Immature natural killer cell (primary cell): Measurements from ENCODE around the gene ZNF214. TPM values are rescaled to one million over a fixed set of nuclear protein-coding genes. Genes with fewer than 3 reads are reported as not detected.
"Not testable (repeated sequence)": the region's sequence is repeated elsewhere in the genome, so short reads cannot be mapped to it uniquely, and the experiment has no call there.

ENCODE experiments used
- DNase-seq, 3 donors: peaks; one replicate each; pipeline ENCODE4 v3.0.0; 2022; ENCODE audit warnings: mixed read lengths in 1 of 3
- H3K27ac Mint-ChIP-seq, 6 donors: one replicate each; pipeline ENCODE4 v1.8.0; 2020; ENCODE audit warnings: mixed read lengths in 6 of 6, mild to moderate bottlenecking in 5 of 6, inconsistent platforms in 4 of 6, moderate library complexity in 3 of 6
- H3K27me3 Mint-ChIP-seq, 3 donors: one replicate each; pipeline ENCODE4 v1.8.0; 2020 to 2021; ENCODE audit warnings: low read depth in 3 of 3, mild to moderate bottlenecking in 3 of 3, mixed read lengths in 3 of 3, moderate library complexity in 3 of 3, inconsistent platforms in 1 of 3
- H3K36me3 Mint-ChIP-seq, 3 donors: one replicate each; pipeline ENCODE4 v1.8.0; 2020; ENCODE audit warnings: mixed read lengths in 3 of 3, inconsistent platforms in 2 of 3, mild to moderate bottlenecking in 2 of 3
- H3K4me1 Mint-ChIP-seq, 2 donors: one replicate each; pipeline ENCODE4 v1.8.0; 2020; ENCODE audit warnings: inconsistent platforms in 2 of 2, mild to moderate bottlenecking in 2 of 2, mixed read lengths in 2 of 2, moderate library complexity in 1 of 2
- H3K4me3 Mint-ChIP-seq, 5 donors: one replicate each; pipeline ENCODE4 v1.8.0; 2020; ENCODE audit warnings: mild to moderate bottlenecking in 5 of 5, mixed read lengths in 5 of 5, inconsistent platforms in 3 of 5, moderate library complexity in 3 of 5
- H3K9me3 Mint-ChIP-seq, 6 donors: one replicate each; pipeline ENCODE4 v1.8.0; 2020; ENCODE audit warnings: mild to moderate bottlenecking in 6 of 6, mixed read lengths in 6 of 6, inconsistent platforms in 4 of 6, moderate library complexity in 3 of 6
- polyA plus RNA-seq, 3 donors: library from polyadenylated mRNA; unstranded; fragments of 300-500 nt; fragmentation: Illumina TruSeq; gene quantifications; one replicate each; pipeline ENCODE4 v1.2.3, GENCODE V29; 2021

Gene ZNF214
- polyA plus RNA-seq, 3 donors from 2014 or later, result not detected

DNA sequence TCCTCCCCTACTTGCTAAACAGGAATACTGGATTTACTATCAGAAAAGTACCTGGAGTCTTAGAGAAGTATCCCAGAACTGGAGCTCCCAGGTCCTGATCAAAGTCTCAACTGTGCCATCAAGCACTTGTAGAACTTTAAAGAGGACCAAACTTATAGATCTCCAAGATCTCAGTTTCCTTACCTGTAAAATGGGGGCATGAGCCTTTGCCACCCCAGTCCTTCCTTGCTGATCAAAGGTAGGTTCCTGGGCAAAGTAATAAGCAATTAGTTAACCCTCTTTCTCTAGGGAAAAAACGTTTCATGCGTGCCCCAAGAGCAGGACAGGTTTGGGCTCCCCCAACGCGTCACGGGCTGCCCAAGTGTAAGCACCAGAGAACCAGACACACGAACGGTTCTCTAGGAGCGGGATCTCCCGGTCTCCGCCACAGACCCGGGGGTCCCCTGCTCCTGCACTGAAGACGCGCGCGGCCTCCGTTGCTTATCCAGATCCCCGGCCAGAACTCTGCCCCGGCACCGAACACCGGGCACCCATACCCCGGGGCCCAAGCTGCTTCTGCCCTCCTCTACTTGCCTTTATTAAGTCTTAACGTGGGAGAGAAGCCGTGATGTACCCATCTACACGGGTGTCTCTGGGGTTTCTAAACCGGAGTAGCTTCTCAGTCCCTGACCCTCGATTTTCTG lies 505 bp downstream of the ZNF214 start:
- Mint-ChIP-seq H3K27ac (no peak overlapping the region), H3K4me1 (no peaks in the 10 kb centered on the region), H3K4me3 (no peak overlapping the region), H3K27me3 (peaks cover 9 to 19% (median 11%) of the 10 kb centered on the region in 3 donors), H3K9me3 (peaks cover 0 to 6% (median 0%) of the 10 kb centered on the region in 6 donors), H3K36me3 (no peaks in the 10 kb centered on the region)
- DNase-seq, result no peak

DNA sequence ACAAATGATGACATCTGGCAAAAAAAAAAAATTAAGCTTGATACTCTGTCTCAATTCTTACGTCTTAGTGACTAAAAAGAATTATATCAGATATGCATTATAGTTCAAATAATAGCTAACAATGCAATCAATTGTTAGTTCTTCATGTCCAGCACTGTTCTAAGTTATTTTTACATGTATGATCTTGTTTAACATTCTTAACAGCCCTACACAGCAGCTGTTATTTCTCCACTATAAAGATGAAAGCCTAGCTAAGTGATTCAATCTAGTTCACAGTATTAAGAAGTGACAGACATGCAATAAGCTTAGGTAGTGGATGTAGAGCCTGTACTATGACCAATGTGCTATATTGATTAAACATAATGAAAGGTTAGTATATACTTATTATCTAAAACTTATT lies 4.1 kb downstream of the ZNF214 start:
- Mint-ChIP-seq H3K27ac (no peak overlapping the region), H3K9me3 (peaks cover 0 to 4% (median 0%) of the 10 kb centered on the region in 6 donors), H3K4me3 (no peak overlapping the region), H3K36me3 (no peaks in the 10 kb centered on the region), H3K27me3 (peaks cover 9 to 12% (median 9%) of the 10 kb centered on the region in 3 donors), H3K4me1 (no peaks in the 10 kb centered on the region)
- no peak for DNase-seq

DNA sequence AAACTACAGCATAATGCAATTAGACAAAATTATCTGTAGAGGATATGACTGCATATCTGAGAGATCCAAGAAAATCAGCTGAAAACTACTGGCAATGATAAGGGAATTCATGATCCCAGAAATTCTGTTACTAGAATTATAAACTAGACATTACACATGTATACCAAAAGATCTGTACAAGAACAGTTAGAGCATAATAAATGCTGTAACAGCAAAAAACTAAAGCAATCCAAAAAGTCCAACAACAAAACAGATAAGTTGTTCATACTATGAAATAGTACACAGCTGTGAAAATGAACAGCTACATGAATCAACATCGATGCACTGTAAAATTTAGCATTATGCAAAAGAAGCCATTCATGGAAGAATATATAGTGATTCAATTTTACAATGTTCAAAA lies 6.0 kb downstream of the ZNF214 start:
- H3K9me3 Mint-ChIP-seq, result peaks cover 0 to 3% (median under 1%) of the 10 kb centered on the region in 6 donors
- no peaks in the 10 kb centered on the region for H3K4me1 Mint-ChIP-seq
- no peaks in the 10 kb centered on the region for H3K36me3 Mint-ChIP-seq
- no peak for DNase-seq
- H3K4me3 Mint-ChIP-seq, result no peak overlapping the region
- no peak overlapping the region for H3K27ac Mint-ChIP-seq
- peaks cover 5 to 7% (median 6%) of the 10 kb centered on the region in 3 donors for H3K27me3 Mint-ChIP-seq

DNA sequence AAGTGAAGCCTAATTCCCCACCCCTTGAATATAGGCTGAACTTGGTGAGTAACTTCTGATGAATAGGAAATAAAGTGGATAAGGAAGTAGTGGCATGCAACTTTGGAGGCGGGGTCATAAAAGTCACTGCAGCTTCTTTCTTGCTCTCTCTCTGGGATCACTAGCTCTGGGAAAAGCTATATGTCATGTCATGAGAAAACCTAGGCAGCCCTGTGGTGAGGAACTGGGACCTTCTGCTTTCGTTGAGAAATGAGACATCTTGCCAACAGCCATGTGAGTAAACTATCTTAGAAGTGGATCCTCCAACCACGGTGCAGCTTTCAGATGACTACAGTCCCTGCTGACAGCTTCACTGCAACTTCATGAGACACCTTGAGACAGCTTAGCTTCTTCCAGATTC lies 15.7 kb downstream of the ZNF214 start:
- peaks cover 2 to 3% (median 2%) of the 10 kb centered on the region in 3 donors for H3K27me3 Mint-ChIP-seq
- H3K36me3 Mint-ChIP-seq, result no peaks in the 10 kb centered on the region
- H3K9me3 Mint-ChIP-seq, result peaks cover 0 to 6% (median 0%) of the 10 kb centered on the region in 6 donors
- no peak overlapping the region for H3K27ac Mint-ChIP-seq
- no peak for DNase-seq
- no peak overlapping the region for H3K4me3 Mint-ChIP-seq
- H3K4me1 Mint-ChIP-seq, result no peaks in the 10 kb centered on the region

DNA sequence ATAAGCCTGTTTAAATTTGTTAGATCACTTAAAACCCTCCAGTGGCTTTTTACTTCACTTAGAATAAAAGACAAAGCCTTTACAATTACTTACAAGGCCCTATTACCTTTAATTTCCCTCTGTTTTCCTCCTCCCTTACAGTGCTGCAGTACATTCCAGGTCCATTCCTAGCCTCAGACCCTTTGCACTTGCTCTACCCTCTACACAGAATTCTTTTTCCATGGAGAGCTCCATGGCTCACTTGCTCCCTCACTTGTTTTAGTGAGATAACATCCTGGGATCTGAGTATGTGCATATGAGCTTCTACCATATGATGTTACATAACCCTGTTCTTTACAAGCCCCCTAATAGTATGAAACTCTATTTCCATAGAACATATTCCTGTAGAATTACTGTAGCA lies 24.4 kb downstream of the ZNF214 start:
- H3K4me3 Mint-ChIP-seq, result no peak overlapping the region
- H3K27me3 Mint-ChIP-seq, result peaks cover 2 to 5% (median 5%) of the 10 kb centered on the region in 3 donors
- H3K36me3 Mint-ChIP-seq, result no peaks in the 10 kb centered on the region
- H3K4me1 Mint-ChIP-seq, result no peaks in the 10 kb centered on the region
- H3K27ac Mint-ChIP-seq, result no peak overlapping the region
- no peak for DNase-seq
- H3K9me3 Mint-ChIP-seq, result peaks cover 0 to 3% (median 0%) of the 10 kb centered on the region in 6 donors

DNA sequence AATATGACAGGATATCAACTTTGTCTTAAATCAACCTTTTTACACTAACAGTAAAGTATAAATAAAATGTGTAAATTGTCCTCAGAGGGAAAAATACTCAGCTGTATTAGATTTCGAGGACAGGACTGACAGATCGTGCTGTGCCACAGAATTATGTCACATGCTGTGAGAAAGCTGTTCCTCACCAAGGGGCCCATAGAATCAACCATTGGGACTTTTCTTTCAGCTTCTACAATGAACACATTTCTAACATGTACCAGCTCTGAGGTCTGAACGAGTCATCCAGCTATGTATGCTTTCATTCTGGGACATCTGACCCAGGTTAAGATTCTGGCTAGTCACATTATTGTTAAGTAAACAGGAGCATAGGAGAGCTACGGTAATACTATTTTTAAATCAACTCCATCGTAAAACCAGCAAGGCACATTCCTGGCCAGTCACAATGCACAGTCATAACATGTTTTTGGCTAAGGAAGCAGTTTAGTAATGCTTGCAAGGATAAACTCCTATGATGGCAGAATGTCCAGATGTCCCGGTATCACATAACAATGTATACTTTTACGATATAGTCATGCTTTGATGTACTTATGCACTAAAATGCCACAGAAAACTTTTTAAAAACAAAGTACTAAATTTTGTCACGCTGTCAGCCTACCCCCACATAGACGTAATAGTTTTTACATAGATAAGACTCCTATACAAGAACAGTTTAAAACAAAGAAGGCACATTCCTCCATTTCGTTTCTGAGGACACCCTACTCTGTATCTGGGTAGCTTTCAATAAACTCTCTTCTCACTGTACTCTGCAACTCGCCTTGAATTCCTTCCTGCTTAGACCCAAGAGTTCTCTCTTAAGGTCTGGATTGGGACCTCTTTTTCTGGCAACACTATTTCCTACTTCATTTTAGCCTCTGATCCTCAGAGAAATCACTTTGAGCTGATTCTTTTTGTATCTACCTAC lies 27.4 kb downstream of the ZNF214 start:
- no peak for DNase-seq
- no peaks in the 10 kb centered on the region for H3K4me1 Mint-ChIP-seq
- no peak overlapping the region for H3K27ac Mint-ChIP-seq
- peaks cover 0 to 4% (median 0%) of the 10 kb centered on the region in 6 donors for H3K9me3 Mint-ChIP-seq
- no peaks in the 10 kb centered on the region for H3K36me3 Mint-ChIP-seq
- H3K27me3 Mint-ChIP-seq, result peaks cover 2 to 5% (median 3%) of the 10 kb centered on the region in 3 donors
- H3K4me3 Mint-ChIP-seq, result no peak overlapping the region

DNA sequence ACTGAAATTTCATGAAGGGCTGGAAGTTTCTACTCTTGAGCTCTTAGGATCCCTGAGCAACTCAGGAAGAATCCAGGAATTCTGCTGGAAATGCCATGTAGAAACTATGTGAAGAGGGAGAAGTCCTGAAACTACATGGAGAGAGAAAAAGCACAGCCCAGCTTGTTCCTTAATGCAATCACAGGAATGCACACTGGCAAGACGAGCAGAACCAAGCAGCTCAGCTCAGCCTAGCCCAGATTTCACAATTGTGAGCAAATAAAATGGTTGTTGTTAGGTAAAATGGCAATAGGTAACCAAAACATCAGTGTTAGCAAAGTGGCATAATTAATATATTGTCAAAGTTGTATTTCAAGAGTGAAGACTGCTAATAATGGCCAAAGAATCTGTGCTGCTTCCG lies 28.1 kb downstream of the ZNF214 start:
- H3K27me3 Mint-ChIP-seq, result peaks cover 2 to 5% (median 3%) of the 10 kb centered on the region in 3 donors
- no peak overlapping the region for H3K27ac Mint-ChIP-seq
- no peaks in the 10 kb centered on the region for H3K36me3 Mint-ChIP-seq

DNA sequence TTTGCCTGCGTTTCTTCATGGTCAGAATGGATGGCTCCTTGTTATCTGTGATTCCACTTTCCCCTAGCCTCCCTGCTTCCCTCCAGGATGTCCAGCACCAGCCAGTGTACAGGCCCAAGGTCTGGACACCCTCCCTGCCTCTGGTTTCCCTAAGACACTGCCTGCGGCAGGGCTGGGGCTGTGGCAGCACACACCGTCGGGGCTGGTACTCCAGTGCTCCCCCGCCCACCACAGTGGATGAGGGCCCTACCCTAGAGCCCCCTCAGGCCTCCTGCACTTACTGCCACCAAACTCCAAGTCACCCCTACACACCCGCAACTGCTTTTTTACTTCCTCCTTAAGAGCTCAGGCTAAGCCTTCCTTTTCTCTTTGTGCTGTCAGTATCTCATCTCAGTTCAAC lies 28.9 kb downstream of the ZNF214 start:
- H3K9me3 Mint-ChIP-seq, result peaks cover 0 to 4% (median 0%) of the 10 kb centered on the region in 6 donors
- H3K27me3 Mint-ChIP-seq, result peaks cover 2 to 5% (median 3%) of the 10 kb centered on the region in 3 donors
- H3K27ac Mint-ChIP-seq, result no peak overlapping the region
- no peak overlapping the region for H3K4me3 Mint-ChIP-seq
- DNase-seq, result no peak
- H3K4me1 Mint-ChIP-seq, result no peaks in the 10 kb centered on the region
- H3K36me3 Mint-ChIP-seq, result no peaks in the 10 kb centered on the region

More for the DNA sequence above, 28.1 kb downstream of the ZNF214 start:
- H3K4me1 Mint-ChIP-seq, result no peaks in the 10 kb centered on the region
- peaks cover 0 to 4% (median 0%) of the 10 kb centered on the region in 6 donors for H3K9me3 Mint-ChIP-seq
- DNase-seq, result no peak
- no peak overlapping the region for H3K4me3 Mint-ChIP-seq

DNA sequence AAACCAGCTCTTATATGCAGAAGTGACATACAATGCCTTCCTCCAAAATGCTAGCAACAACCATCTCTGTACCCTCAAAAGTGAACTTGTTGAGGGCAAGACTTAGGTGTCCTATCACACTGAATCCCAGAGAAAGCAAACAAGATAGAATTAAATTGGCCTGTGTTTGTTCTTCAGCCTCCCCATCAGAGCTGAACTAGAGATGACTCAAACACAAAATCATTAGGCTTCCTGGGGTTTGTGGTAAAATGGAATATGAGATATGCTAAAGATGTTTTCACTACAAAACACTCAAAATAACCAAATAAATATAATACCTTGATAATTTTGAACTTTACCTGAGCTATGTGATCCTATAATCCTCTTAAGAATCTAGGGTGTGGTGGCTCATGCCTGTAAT lies 31.6 kb downstream of the ZNF214 start:
- Mint-ChIP-seq H3K9me3 (peaks cover 0 to 2% (median 0%) of the 10 kb centered on the region in 6 donors), H3K4me3 (no peak overlapping the region), H3K4me1 (no peaks in the 10 kb centered on the region), H3K27me3 (peaks cover 3 to 8% (median 4%) of the 10 kb centered on the region in 3 donors), H3K27ac (no peak overlapping the region), H3K36me3 (no peaks in the 10 kb centered on the region)
- no peak for DNase-seq

DNA sequence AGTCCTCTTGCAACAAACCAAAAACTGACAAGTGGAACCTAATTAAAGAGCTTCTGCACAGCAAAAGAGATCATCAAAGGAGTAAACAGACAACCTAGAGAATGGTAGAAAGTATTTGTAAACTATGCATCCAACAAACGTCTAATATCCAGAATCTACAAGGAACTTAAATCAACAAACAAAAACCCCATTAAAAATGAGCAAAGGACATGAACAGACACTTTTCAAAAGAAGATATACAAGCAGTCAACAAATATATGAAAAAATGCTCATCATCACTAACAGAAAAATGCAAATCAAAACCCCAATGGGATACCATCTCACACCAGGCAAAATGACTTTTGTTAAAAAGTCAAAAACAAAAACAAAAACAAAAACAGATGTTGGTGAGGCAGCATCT lies 33.7 kb downstream of the ZNF214 start:
- DNase-seq, result no peak
- H3K4me1 Mint-ChIP-seq, result no peaks in the 10 kb centered on the region
- H3K4me3 Mint-ChIP-seq, result no peak overlapping the region
- peaks cover 0 to 7% (median 2%) of the 10 kb centered on the region in 3 donors for H3K27me3 Mint-ChIP-seq
- H3K27ac Mint-ChIP-seq, result no peak overlapping the region
- H3K36me3 Mint-ChIP-seq, result no peaks in the 10 kb centered on the region
- H3K9me3 Mint-ChIP-seq, result peaks cover 0 to 2% (median 0%) of the 10 kb centered on the region in 6 donors

DNA sequence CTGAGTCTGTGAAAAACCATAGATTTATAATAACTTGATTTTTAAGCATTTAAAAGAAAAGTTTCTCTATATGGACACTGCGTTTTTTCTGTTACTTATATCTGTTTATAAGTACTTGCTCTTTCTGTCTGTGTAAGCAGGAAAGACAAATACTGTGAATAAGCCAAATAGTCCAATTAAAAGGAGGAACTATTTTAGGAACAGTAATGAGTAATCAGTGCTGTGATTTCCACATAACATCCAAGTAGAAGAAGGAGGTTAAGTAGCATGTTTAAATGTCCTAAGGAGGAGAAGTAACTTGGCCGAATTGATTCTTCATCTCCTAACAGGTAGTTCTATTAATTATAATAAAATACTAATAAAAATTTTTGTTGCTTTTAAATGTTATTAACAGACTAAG lies 40.8 kb downstream of the ZNF214 start:
- H3K4me3 Mint-ChIP-seq, result no peak overlapping the region
- H3K4me1 Mint-ChIP-seq, result no peaks in the 10 kb centered on the region
- no peak for DNase-seq
- H3K9me3 Mint-ChIP-seq, result peaks cover 0 to 6% (median 3%) of the 10 kb centered on the region in 6 donors
- peaks cover 0 to 3% (median 0%) of the 10 kb centered on the region in 3 donors for H3K27me3 Mint-ChIP-seq
- no peak overlapping the region for H3K27ac Mint-ChIP-seq
- no peaks in the 10 kb centered on the region for H3K36me3 Mint-ChIP-seq

DNA sequence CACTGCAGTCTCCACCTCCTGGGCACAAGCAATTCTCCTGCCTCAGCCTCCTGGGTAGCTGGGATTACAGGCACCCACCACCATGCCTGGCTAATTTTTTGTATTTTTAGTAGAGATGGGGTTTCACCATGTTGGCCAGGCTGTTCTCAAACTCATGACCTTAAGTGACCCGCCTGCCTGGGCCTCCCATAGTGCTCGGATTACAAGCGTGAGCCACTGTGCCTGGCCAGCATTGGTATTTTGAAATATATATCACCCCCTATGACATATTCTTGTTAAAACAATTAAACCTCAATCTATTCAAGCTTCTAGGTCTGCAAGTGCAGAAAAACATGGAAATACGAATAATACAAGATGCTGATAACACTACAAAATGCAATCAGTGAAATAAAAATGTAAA lies 50.3 kb downstream of the ZNF214 start:
- H3K9me3 Mint-ChIP-seq, result peaks cover 0 to 12% (median 4%) of the 10 kb centered on the region in 6 donors
- not testable (repeated sequence) for H3K36me3 Mint-ChIP-seq, H3K27me3 Mint-ChIP-seq, H3K4me1 Mint-ChIP-seq, H3K27ac Mint-ChIP-seq, DNase-seq, H3K4me3 Mint-ChIP-seq

DNA sequence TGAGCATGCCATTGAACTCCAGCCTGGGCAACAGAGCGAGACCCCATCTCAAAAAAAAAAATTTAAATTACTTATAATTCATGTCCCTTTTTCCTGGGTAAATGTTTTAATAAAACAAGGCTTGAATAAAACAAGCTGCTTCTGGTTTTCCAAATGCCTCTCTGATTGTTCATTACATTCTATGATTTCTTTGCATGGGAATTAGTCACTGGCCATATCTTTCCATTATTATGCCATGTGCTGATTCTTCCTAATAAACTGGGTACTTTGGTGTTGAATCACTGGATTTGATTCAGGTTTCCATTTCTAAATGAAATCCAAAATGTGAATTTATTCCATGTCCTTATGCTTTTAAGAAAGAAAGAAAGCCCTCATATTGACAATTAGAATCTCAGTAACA lies 51.3 kb downstream of the ZNF214 start:
- no peak for DNase-seq
- H3K4me3 Mint-ChIP-seq, result no peak overlapping the region
- H3K27me3 Mint-ChIP-seq, result peaks cover 0 to 3% (median 0%) of the 10 kb centered on the region in 3 donors
- no peaks in the 10 kb centered on the region for H3K4me1 Mint-ChIP-seq
- no peak overlapping the region for H3K27ac Mint-ChIP-seq
- H3K9me3 Mint-ChIP-seq, result peaks cover 0 to 12% (median 4%) of the 10 kb centered on the region in 6 donors
- H3K36me3 Mint-ChIP-seq, result no peaks in the 10 kb centered on the region

DNA sequence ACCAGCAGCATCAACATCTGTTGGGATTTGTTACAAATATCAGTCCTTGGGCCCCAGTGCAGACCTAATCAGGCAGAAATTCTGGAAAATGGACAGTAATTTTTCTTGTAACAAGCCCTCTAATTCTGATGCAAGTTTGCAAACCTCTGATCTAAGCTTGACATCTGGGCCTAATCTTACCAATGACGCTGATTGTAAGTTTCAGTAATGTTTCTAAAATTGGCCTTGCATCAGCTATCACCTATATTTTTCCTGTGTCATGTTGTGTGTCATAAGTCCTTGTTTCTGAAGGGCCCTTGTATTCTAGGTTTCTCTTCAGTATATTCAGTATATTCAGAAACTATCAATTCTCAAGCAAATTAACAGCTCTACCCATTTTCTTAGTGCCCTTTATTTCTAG lies 57.5 kb downstream of the ZNF214 start:
- H3K27ac Mint-ChIP-seq, result no peak overlapping the region
- peaks cover 0 to 5% (median 1%) of the 10 kb centered on the region in 6 donors for H3K9me3 Mint-ChIP-seq
- H3K4me3 Mint-ChIP-seq, result no peak overlapping the region
- peaks cover 0 to 5% (median 2%) of the 10 kb centered on the region in 3 donors for H3K27me3 Mint-ChIP-seq
- H3K4me1 Mint-ChIP-seq, result no peaks in the 10 kb centered on the region
- no peaks in the 10 kb centered on the region for H3K36me3 Mint-ChIP-seq
- DNase-seq, result no peak
